H9 (cell line): Measurements from ENCODE around the gene MAP3K8. TPM values are rescaled to one million over a fixed set of nuclear protein-coding genes. Genes with fewer than 3 reads are reported as not detected.

Source experiments
- DNase-seq: peaks from one replicate; pipeline ENCODE4 v3.0.0-alpha.2; 2017
- H2AFZ ChIP-seq: one replicate; pipeline ENCODE4 v1.6.1; 2013; ENCODE audit warnings: mild to moderate bottlenecking, low read length, control low read depth, moderate library complexity
- H2AK5ac ChIP-seq: 2 replicates; pipeline ENCODE4 v1.6.1; 2013; ENCODE audit warnings: low read length, control low read depth, mixed read lengths; ENCODE audit not compliant: insufficient read length
- H2BK120ac ChIP-seq: one replicate; pipeline ENCODE4 v1.6.1; 2013; ENCODE audit warnings: low read depth, mild to moderate bottlenecking, low read length, control low read depth, inconsistent platforms; ENCODE audit not compliant: poor library complexity, severe bottlenecking
- H2BK12ac ChIP-seq: 2 replicates; pipeline ENCODE4 v1.6.1; 2013; ENCODE audit warnings: low read length, control low read depth, mixed read lengths, low read depth; ENCODE audit not compliant: insufficient read length
- H2BK15ac ChIP-seq: 2 replicates; pipeline ENCODE4 v1.6.1; 2013; ENCODE audit warnings: low read depth, low read length, control low read depth
- H2BK20ac ChIP-seq: one replicate; pipeline ENCODE4 v1.6.1; 2013; ENCODE audit warnings: low read depth, mild to moderate bottlenecking, low read length, control low read depth, inconsistent platforms; ENCODE audit not compliant: poor library complexity, severe bottlenecking
- H2BK5ac ChIP-seq: 2 replicates; pipeline ENCODE4 v1.6.1; 2013; ENCODE audit warnings: low read length, control low read depth, mixed read lengths; ENCODE audit not compliant: insufficient read length
- H3K14ac ChIP-seq: 2 replicates; pipeline ENCODE4 v1.6.1; 2013; ENCODE audit warnings: low read length, control low read depth; ENCODE audit not compliant: insufficient read depth
- H3K18ac ChIP-seq: 2 replicates; pipeline ENCODE4 v1.6.1; 2013; ENCODE audit warnings: low read depth, mild to moderate bottlenecking, mixed read lengths, low read length, control low read depth; ENCODE audit not compliant: insufficient read length
- H3K23ac ChIP-seq: 2 replicates; pipeline ENCODE4 v1.6.1; 2013; ENCODE audit warnings: low read length, control low read depth, mixed read lengths, low read depth; ENCODE audit not compliant: insufficient read length
- H3K23me2 ChIP-seq: 2 replicates; pipeline ENCODE4 v1.6.1; 2013; ENCODE audit warnings: low read depth, mild to moderate bottlenecking, mixed read lengths, low read length, control low read depth; ENCODE audit not compliant: insufficient read length, poor library complexity, severe bottlenecking
- H3K27ac ChIP-seq: 2 replicates; pipeline ENCODE4 v1.5.1; 2013; ENCODE audit warnings: low read length, control low read depth, mixed read lengths, low read depth; ENCODE audit not compliant: insufficient read length
- H3K27me3 ChIP-seq: 2 replicates; pipeline ENCODE4 v1.6.1; 2013; ENCODE audit warnings: low read length, control low read depth, inconsistent platforms; ENCODE audit not compliant: insufficient read depth
- H3K4ac ChIP-seq: 2 replicates; pipeline ENCODE4 v1.6.1; 2013; ENCODE audit warnings: low read depth, mild to moderate bottlenecking, control low read depth, inconsistent platforms, low read length, moderate library complexity
- H3K4me1 ChIP-seq: 2 replicates; pipeline ENCODE4 v1.6.1; 2013; ENCODE audit warnings: low read length, control low read depth, inconsistent platforms; ENCODE audit not compliant: insufficient read depth
- H3K4me2 ChIP-seq: 2 replicates; pipeline ENCODE4 v1.6.1; 2013; ENCODE audit warnings: low read length, control low read depth, mixed read lengths; ENCODE audit not compliant: insufficient read length, insufficient read depth
- H3K56ac ChIP-seq: 2 replicates; pipeline ENCODE4 v1.6.1; 2013; ENCODE audit warnings: low read depth, mild to moderate bottlenecking, mixed read lengths, low read length, control low read depth; ENCODE audit not compliant: insufficient read length
- H3K79me1 ChIP-seq: 2 replicates; pipeline ENCODE4 v1.6.1; 2013; ENCODE audit warnings: low read depth, mild to moderate bottlenecking, moderate library complexity, low read length, control low read depth, inconsistent platforms; ENCODE audit not compliant: insufficient read depth, poor library complexity, severe bottlenecking
- H3K79me2 ChIP-seq: 2 replicates; pipeline ENCODE4 v1.6.1; 2013; ENCODE audit warnings: low read length, control low read depth, inconsistent platforms; ENCODE audit not compliant: insufficient read depth
- H3K9ac ChIP-seq: 2 replicates; pipeline ENCODE4 v1.6.1; 2013; ENCODE audit warnings: low read length, control low read depth, mixed read lengths; ENCODE audit not compliant: insufficient read length; ENCODE audit errors: extremely low read depth
- H3K9me3 ChIP-seq: one replicate; pipeline ENCODE4 v1.6.1; 2013; ENCODE audit warnings: low read depth, low read length, inconsistent platforms; ENCODE audit not compliant: control insufficient read depth
- H3T11ph ChIP-seq: one replicate; pipeline ENCODE4 v1.6.1; 2013; ENCODE audit warnings: mild to moderate bottlenecking, low read length, control low read depth, inconsistent platforms
- H4K20me1 ChIP-seq: one replicate; pipeline ENCODE4 v1.6.1; 2013; ENCODE audit not compliant: control insufficient read depth, insufficient read length, insufficient read depth
- H4K5ac ChIP-seq: 2 replicates; pipeline ENCODE4 v1.6.1; 2013; ENCODE audit warnings: low read depth, mild to moderate bottlenecking, mixed read lengths, low read length, control low read depth; ENCODE audit not compliant: insufficient read length
- H4K8ac ChIP-seq: replicated peaks from 2 replicates; pipeline ENCODE4 v1.6.1; 2013; ENCODE audit warnings: low read length, control low read depth, mixed read lengths, low read depth; ENCODE audit not compliant: insufficient read length
- H4K91ac ChIP-seq: 2 replicates; pipeline ENCODE4 v1.6.1; 2013; ENCODE audit warnings: low read depth, mild to moderate bottlenecking, moderate library complexity, mixed read lengths, low read length, control low read depth; ENCODE audit not compliant: insufficient read length
- H3K27ac Mint-ChIP-seq, 3 experiments: 2 replicates in 2 of 3; 3 replicates in 1 of 3; pipeline ENCODE4 v1.8.0; 2020 to 2021; ENCODE audit warnings: mixed read lengths in 3 of 3, mild to moderate bottlenecking in 1 of 3, moderate library complexity in 1 of 3
- H3K27me3 Mint-ChIP-seq: 2 replicates; pipeline ENCODE4 v1.8.0; 2021; ENCODE audit warnings: low read depth, mild to moderate bottlenecking, moderate library complexity, mixed read lengths
- H3K36me3 Mint-ChIP-seq, 3 experiments: 2 replicates in 2 of 3; 3 replicates in 1 of 3; pipeline ENCODE4 v1.8.0; 2020 to 2021; ENCODE audit warnings: low read depth in 3 of 3, mixed read lengths in 3 of 3; ENCODE audit not compliant: insufficient read depth in 1 of 3
- H3K4me1 Mint-ChIP-seq, 2 experiments: 2 replicates each; pipeline ENCODE4 v1.8.0; 2020; ENCODE audit warnings: mixed read lengths in 2 of 2
- H3K4me3 Mint-ChIP-seq, 2 experiments: 2 replicates in 1 of 2; 3 replicates in 1 of 2; pipeline ENCODE4 v1.8.0; 2020 to 2021; ENCODE audit warnings: mild to moderate bottlenecking in 2 of 2, mixed read lengths in 2 of 2, moderate library complexity in 1 of 2
- H3K9me3 Mint-ChIP-seq, 2 experiments: 2 replicates in 1 of 2; 3 replicates in 1 of 2; pipeline ENCODE4 v1.8.0; 2020; ENCODE audit warnings: mild to moderate bottlenecking in 2 of 2, mixed read lengths in 2 of 2, moderate library complexity in 1 of 2
- CTCF ChIP-seq: fragments of 200-600 bp; sonication (generic); conservative IDR thresholded peaks from 3 replicates; pipeline ENCODE4 v1.8.0; 2021; ENCODE audit warnings: antibody characterized with exemption, mild to moderate bottlenecking
- WGBS: extraction: QIAGEN DNeasy Blood & Tissue Kit; methylation state at CpG from one replicate; pipeline ENCODE4 v1.1.7; 2013; ENCODE audit warnings: missing lambda C conversion rate, low lambda C conversion rate, mixed read lengths; ENCODE audit not compliant: insufficient read length; ENCODE audit errors: extremely low coverage; 5-methylcytosine and 5-hydroxymethylcytosine counted together
- total RNA-seq: library from RNA; stranded (reverse); gene quantifications from 2 replicates; pipeline ENCODE4 v1.2.1, GENCODE V29; 2021

The MAP3K8 gene
- total RNA-seq, 1 experiment from 2014 or later, result 3.5 TPM

GRCh38 chr10:30462513-30462912, 28.5 kb downstream of the MAP3K8 start:
- Histone ChIP-seq H2AFZ (no peak overlapping the region), H3K4ac (no peak overlapping the region), H2BK15ac (no peak overlapping the region), H2AK5ac (no peak overlapping the region), H3K27ac (no peak overlapping the region), H4K20me1 (no peaks in the 10 kb centered on the region), H2BK12ac (no peak overlapping the region), H3K14ac (no peak overlapping the region), H4K5ac (no peak overlapping the region), H3K79me2 (no peaks in the 10 kb centered on the region), H3K9me3 (no peaks in the 10 kb centered on the region), H2BK5ac (no peak overlapping the region), H3K56ac (no peak overlapping the region), H2BK20ac (no peak overlapping the region), H3K23ac (no peak overlapping the region), H3T11ph (no peak overlapping the region), H3K23me2 (no peaks in the 10 kb centered on the region), H3K18ac (no peak overlapping the region), H3K79me1 (no peaks in the 10 kb centered on the region), H3K27me3 (no peaks in the 10 kb centered on the region), H3K9ac (no peak overlapping the region), H4K8ac (no peak overlapping the region), H3K4me2 (no peak overlapping the region), H3K4me1 (peaks cover 7% of the 10 kb centered on the region; the same call in 1 of the 2 replicates), H2BK120ac (no peak overlapping the region), H4K91ac (no peak overlapping the region)
- Mint-ChIP-seq H3K4me3 (no peak overlapping the region), H3K27ac (no peak overlapping the region), H3K27me3 (no peaks in the 10 kb centered on the region), H3K36me3 (peaks cover 2 to 12% (median 9%) of the 10 kb centered on the region in 3 experiments; a peak in 6 of 7 replicates), H3K4me1 (peaks cover 8 to 11% of the 10 kb centered on the region in 2 experiments), H3K9me3 (no peaks in the 10 kb centered on the region)
- no peak for TF ChIP-seq CTCF
- DNase-seq, result no peak
- no CpG with 5 or more reads among the region's 4 CpGs for WGBS
